Vagina (tissue), 2 donors: ENCODE measurements around the gene AK4. TPM values are rescaled to one million over a fixed set of nuclear protein-coding genes. Genes with fewer than 3 reads are reported as not detected.

ENCODE experiments used
- DNase-seq, 2 donors: peaks; one replicate each; pipeline ENCODE4 v3.0.0-alpha.2; 2017; ENCODE audit errors: extremely low spot score in 2 of 2
- H3K27ac ChIP-seq: fragments of 200-600 bp; sonication (generic); one replicate; pipeline ENCODE4 v1.5.1; 2019
- H3K27me3 ChIP-seq: fragments of 200-600 bp; sonication (generic); one replicate; pipeline ENCODE4 v1.5.1; 2019
- H3K36me3 ChIP-seq, 2 donors: fragments of 200-600 bp; sonication (generic); one replicate each; pipeline ENCODE4 v1.5.1; 2017 to 2019
- H3K4me1 ChIP-seq: fragments of 200-600 bp; sonication (generic); one replicate; pipeline ENCODE4 v1.5.1; 2019
- H3K4me3 ChIP-seq, 2 donors: fragments of 200-600 bp; sonication (generic); 1 replicate in 1 of 2; 2 replicates in 1 of 2; pipeline ENCODE4 v1.5.1; 2016 to 2019
- H3K9me3 ChIP-seq: fragments of 200-600 bp; sonication (generic); one replicate; pipeline ENCODE4 v1.5.1; 2019
- CTCF ChIP-seq, 3 experiments: fragments of 450-650 bp in 2 of 3; fragments of 200-600 bp in 1 of 3; sonication (generic) in 1 of 3; IDR thresholded peaks; one replicate each; pipeline ENCODE4 v1.5.1; 2017 to 2019; ENCODE audit warnings: antibody characterized with exemption in 3 of 3, mild to moderate bottlenecking in 2 of 3, moderate library complexity in 2 of 3
- POLR2A ChIP-seq, 2 donors: fragments of 450-650 bp; IDR thresholded peaks; one replicate each; pipeline ENCODE4 v1.6.1; 2017; ENCODE audit warnings: antibody characterized with exemption in 2 of 2, mild to moderate bottlenecking in 2 of 2, moderate library complexity in 2 of 2
- POLR2AphosphoS5 ChIP-seq, 2 donors: sonication (generic); formaldehyde crosslinking; IDR thresholded peaks; one replicate each; pipeline ENCODE4 v1.9.0; 2017; ENCODE audit warnings: antibody characterized with exemption in 2 of 2, mild to moderate bottlenecking in 2 of 2, low read depth in 1 of 2; ENCODE audit not compliant: insufficient read depth in 1 of 2
- intact Hi-C: fragments of 100-400 bp; cut with DNase I; formaldehyde crosslinking; loops from one replicate; pipeline ENCODE4 v1.15.1; 2023
- total RNA-seq: library from RNA; depleted of rRNA; stranded (reverse); fragments of >200 nt; gene quantifications from one replicate; pipeline ENCODE4 v1.2.3, GENCODE V29; 2016

Gene AK4
- total RNA-seq, 1 donor from 2014 or later, result 22.1 TPM

- no peak for TF ChIP-seq POLR2A (IDR thresholded peaks at IDR 0.05)
- no peak for TF ChIP-seq CTCF (IDR thresholded peaks at IDR 0.05)
- no peak for TF ChIP-seq POLR2AphosphoS5 (IDR thresholded peaks at IDR 0.05; ENCODE audit: insufficient read depth in 1 of 2, low read depth in 1 of 2)
- Histone ChIP-seq H3K9me3 (no peaks in the 10 kb centered on the region), H3K4me1 (peaks cover 27% of the 10 kb centered on the region), H3K27me3 (no peaks in the 10 kb centered on the region), H3K36me3 (no peaks in the 10 kb centered on the region), H3K27ac (no peak overlapping the region), H3K4me3 (no peak overlapping the region)
- intact Hi-C loops, result no loop called here
- DNase-seq, result no peak
Measured at GRCh38 chr1:65175171-65176055, 27.4 kb downstream of the AK4 start.

GRCh38 chr1:65176056-65176450, 28.1 kb downstream of the AK4 start:
- DNase-seq, result no peak
- TF ChIP-seq POLR2AphosphoS5 (IDR thresholded peaks at IDR 0.05; ENCODE audit: insufficient read depth in 1 of 2, low read depth in 1 of 2) (no peak), POLR2A (IDR thresholded peaks at IDR 0.05) (no peak), CTCF (IDR thresholded peaks at IDR 0.05) (no peak)
- H3K4me1 ChIP-seq, result peaks cover 24% of the 10 kb centered on the region
- no peaks in the 10 kb centered on the region for H3K9me3 ChIP-seq
- no peaks in the 10 kb centered on the region for H3K36me3 ChIP-seq
- intact Hi-C loops, result no loop called here
- H3K4me3 ChIP-seq, result no peak overlapping the region
- no peak overlapping the region for H3K27ac ChIP-seq
- H3K27me3 ChIP-seq, result no peaks in the 10 kb centered on the region

- no peaks in the 10 kb centered on the region for H3K9me3 ChIP-seq
- no peaks in the 10 kb centered on the region for H3K27me3 ChIP-seq
- DNase-seq, result no peak
- H3K4me3 ChIP-seq, result no peak overlapping the region
- no peak for TF ChIP-seq CTCF (IDR thresholded peaks at IDR 0.05)
- intact Hi-C loops, result no loop called here
- H3K27ac ChIP-seq, result no peak overlapping the region
- H3K36me3 ChIP-seq, result no peaks in the 10 kb centered on the region
- peaks cover 24% of the 10 kb centered on the region for H3K4me1 ChIP-seq
Measured at GRCh38 chr1:65176591-65176990, 28.6 kb downstream of the AK4 start.

- Histone ChIP-seq H3K4me1 (peaks cover 24% of the 10 kb centered on the region), H3K4me3 (no peak overlapping the region), H3K27ac (no peak overlapping the region), H3K9me3 (no peaks in the 10 kb centered on the region), H3K27me3 (no peaks in the 10 kb centered on the region), H3K36me3 (no peaks in the 10 kb centered on the region)
- intact Hi-C loops, result no loop called here
- TF ChIP-seq CTCF (IDR thresholded peaks at IDR 0.05) (no peak), POLR2AphosphoS5 (IDR thresholded peaks at IDR 0.05; ENCODE audit: insufficient read depth in 1 of 2, low read depth in 1 of 2) (no peak), POLR2A (IDR thresholded peaks at IDR 0.05) (no peak)
- DNase-seq, result no peak
Measured at GRCh38 chr1:65177457-65177856, 29.5 kb downstream of the AK4 start.

GRCh38 chr1:65178235-65178634, 30.2 kb downstream of the AK4 start:
- TF ChIP-seq POLR2A (IDR thresholded peaks at IDR 0.05) (no peak), POLR2AphosphoS5 (IDR thresholded peaks at IDR 0.05; ENCODE audit: insufficient read depth in 1 of 2, low read depth in 1 of 2) (no peak), CTCF (IDR thresholded peaks at IDR 0.05) (no peak)
- H3K36me3 ChIP-seq, result no peaks in the 10 kb centered on the region
- no peaks in the 10 kb centered on the region for H3K27me3 ChIP-seq
- peaks cover 24% of the 10 kb centered on the region for H3K4me1 ChIP-seq
- no peaks in the 10 kb centered on the region for H3K9me3 ChIP-seq
- no peak overlapping the region for H3K27ac ChIP-seq
- intact Hi-C loops, result no loop called here
- DNase-seq, result no peak
- no peak overlapping the region for H3K4me3 ChIP-seq
